PC-9 (cell line): ENCODE results near the gene EYS.

Experiments used
- CTCF ChIP-seq: fragments of 200-600 bp; sonication (generic); conservative IDR thresholded peaks from 2 replicates; pipeline ENCODE4 v1.6.1; 2017; ENCODE audit warnings: mixed run types, antibody characterized with exemption, mild to moderate bottlenecking, moderate library complexity
- EZH2 ChIP-seq: fragments of 200-600 bp; sonication (generic); IDR thresholded peaks from 2 replicates; pipeline ENCODE4 v1.8.0; 2017; ENCODE audit warnings: antibody characterized with exemption, low read depth

GRCh38 chr6:64622944-64623343 is 1084.1 kb downstream of the EYS start:
- no peak for TF ChIP-seq CTCF
- TF ChIP-seq EZH2 = no peak
